Activated CD4-positive, alpha-beta T cell treated with anti-CD3 and anti-CD28 coated beads, Interleukin-2, amount 10 ng/mL, durations not matched to agents 7 days and 5 days (primary cell): ENCODE data around the gene ZNF516. TPM values are rescaled to one million over a fixed set of nuclear protein-coding genes. Genes with fewer than 3 reads are reported as not detected.
A peak's percentile ranks its signal among the peaks of the same experiment; 100 is the strongest.
"Not testable (repeated sequence)": the region's sequence is repeated elsewhere in the genome, so short reads cannot be mapped to it uniquely, and the experiment has no call there.

ENCODE experiments used
- CTCF ChIA-PET: fragments of 350-600 bp; sonication (Branson Sonifier 250); formaldehyde crosslinking; loops from one replicate; lab custom pipeline; 2021; ENCODE audit warnings: antibody characterized with exemption; lab: Charles Lee
- POLR2A ChIA-PET: fragments of 350-600 bp; sonication (Branson Sonifier 250); formaldehyde crosslinking; loops from one replicate; lab custom pipeline; 2021; ENCODE audit warnings: antibody characterized with exemption; lab: Charles Lee
- DNase-seq: peaks from one replicate; pipeline ENCODE4 v3.0.0-alpha.2; 2020
- H3K27ac Mint-ChIP-seq: one replicate; pipeline ENCODE4 v1.8.0; 2021; ENCODE audit warnings: mild to moderate bottlenecking, moderate library complexity, mixed read lengths
- H3K27me3 Mint-ChIP-seq: one replicate; pipeline ENCODE4 v1.8.0; 2021; ENCODE audit warnings: mixed read lengths
- H3K36me3 Mint-ChIP-seq: one replicate; pipeline ENCODE4 v1.8.0; 2021; ENCODE audit warnings: low read depth, mixed read lengths
- H3K4me1 Mint-ChIP-seq: one replicate; pipeline ENCODE4 v1.8.0; 2021; ENCODE audit warnings: mixed read lengths
- H3K4me3 Mint-ChIP-seq: one replicate; pipeline ENCODE4 v1.8.0; 2021; ENCODE audit warnings: mild to moderate bottlenecking, moderate library complexity, mixed read lengths
- H3K9me3 Mint-ChIP-seq: one replicate; pipeline ENCODE4 v1.8.0; 2021; ENCODE audit warnings: mixed read lengths
- total RNA-seq, 2 experiments: library from RNA; stranded (reverse); gene quantifications; one replicate each; pipeline ENCODE4 v1.2.3, GENCODE V29; 2021

The ZNF516 gene
- total RNA-seq, result 1 to 10 TPM; 3.9 to 4.1 TPM

GRCh38 chr18:76495006-76495370 is at the start of gene ZNF516:
Gene ZNF516 (minus strand): TSS chr18:76495242. CDS start chr18:76443054, 52,188 bp downstream.
- ChIA-PET CTCF (no interaction called here), POLR2A (no interaction called here)
- peaks cover 36% of the 10 kb centered on the region for H3K4me1 Mint-ChIP-seq
- peak within 1 kb of the TSS; percentile 89 for H3K4me3 Mint-ChIP-seq
- DNase-seq, result peak; percentile 18
- H3K9me3 Mint-ChIP-seq, result no peaks in the 10 kb centered on the region
- peak within 1 kb of the TSS; percentile 69 for H3K27ac Mint-ChIP-seq
- H3K36me3 Mint-ChIP-seq, result no peaks in the 10 kb centered on the region
- peaks cover 59% of the 10 kb centered on the region for H3K27me3 Mint-ChIP-seq

- no peaks in the 10 kb centered on the region for H3K9me3 Mint-ChIP-seq
- no peak for DNase-seq
- H3K4me1 Mint-ChIP-seq, result no peaks in the 10 kb centered on the region
- no peak overlapping the region for H3K4me3 Mint-ChIP-seq
- no peaks in the 10 kb centered on the region for H3K36me3 Mint-ChIP-seq
- H3K27ac Mint-ChIP-seq, result no peak overlapping the region
- ChIA-PET POLR2A (no interaction called here), CTCF (no interaction called here)
- H3K27me3 Mint-ChIP-seq, result no peaks in the 10 kb centered on the region
Measured at GRCh38 chr18:76538846-76539245, 43.8 kb upstream of the ZNF516 start.

- no peaks in the 10 kb centered on the region for H3K36me3 Mint-ChIP-seq
- POLR2A ChIA-PET, result no interaction called here
Measured at GRCh38 chr18:76537621-76538020, 42.6 kb upstream of the ZNF516 start.

GRCh38 chr18:76536593-76536992 is 41.6 kb upstream of the ZNF516 start:
- H3K27ac Mint-ChIP-seq, H3K4me3 Mint-ChIP-seq, H3K9me3 Mint-ChIP-seq, CTCF ChIA-PET, POLR2A ChIA-PET, H3K36me3 Mint-ChIP-seq, DNase-seq, H3K4me1 Mint-ChIP-seq, H3K27me3 Mint-ChIP-seq: not testable (repeated sequence)

More at GRCh38 chr18:76537621-76538020, 42.6 kb upstream of the ZNF516 start:
- Mint-ChIP-seq H3K4me1 (no peaks in the 10 kb centered on the region), H3K4me3 (no peak overlapping the region), H3K27me3 (no peaks in the 10 kb centered on the region), H3K27ac (no peak overlapping the region), H3K9me3 (no peaks in the 10 kb centered on the region)
- no peak for DNase-seq
- CTCF ChIA-PET, result no interaction called here

- Mint-ChIP-seq H3K4me1 (peaks cover 5% of the 10 kb centered on the region), H3K27ac (no peak overlapping the region), H3K36me3 (no peaks in the 10 kb centered on the region)
Measured at GRCh38 chr18:76532875-76533274, 37.8 kb upstream of the ZNF516 start.

GRCh38 chr18:76530846-76531245 is 35.8 kb upstream of the ZNF516 start:
- Mint-ChIP-seq H3K9me3 (no peaks in the 10 kb centered on the region), H3K27me3 (peaks cover 11% of the 10 kb centered on the region), H3K36me3 (no peaks in the 10 kb centered on the region), H3K27ac (no peak overlapping the region), H3K4me3 (no peak overlapping the region), H3K4me1 (peaks cover 5% of the 10 kb centered on the region)
- ChIA-PET CTCF (no interaction called here), POLR2A (no interaction called here)
- no peak for DNase-seq

More at GRCh38 chr18:76532875-76533274, 37.8 kb upstream of the ZNF516 start:
- CTCF ChIA-PET, result no interaction called here
- DNase-seq, result no peak
- H3K4me3 Mint-ChIP-seq, result no peak overlapping the region
- POLR2A ChIA-PET, result no interaction called here
- no peaks in the 10 kb centered on the region for H3K9me3 Mint-ChIP-seq
- no peaks in the 10 kb centered on the region for H3K27me3 Mint-ChIP-seq

- no peak for DNase-seq
- Mint-ChIP-seq H3K27me3 (peaks cover 14% of the 10 kb centered on the region), H3K27ac (no peak overlapping the region), H3K36me3 (no peaks in the 10 kb centered on the region), H3K4me3 (no peak overlapping the region), H3K4me1 (peaks cover 5% of the 10 kb centered on the region), H3K9me3 (no peaks in the 10 kb centered on the region)
- CTCF ChIA-PET, result no interaction called here
- POLR2A ChIA-PET, result no interaction called here
Measured at GRCh38 chr18:76530391-76530790, 35.3 kb upstream of the ZNF516 start.

- no peaks in the 10 kb centered on the region for H3K9me3 Mint-ChIP-seq
- no peak for DNase-seq
- H3K4me3 Mint-ChIP-seq, result no peak overlapping the region
- H3K27me3 Mint-ChIP-seq, result peaks cover 19% of the 10 kb centered on the region
- peaks cover 5% of the 10 kb centered on the region for H3K4me1 Mint-ChIP-seq
- ChIA-PET POLR2A (no interaction called here), CTCF (no interaction called here)
- H3K27ac Mint-ChIP-seq, result no peak overlapping the region
- no peaks in the 10 kb centered on the region for H3K36me3 Mint-ChIP-seq
Measured at GRCh38 chr18:76529433-76529811, 34.4 kb upstream of the ZNF516 start.

GRCh38 chr18:76528477-76529432 is 33.7 kb upstream of the ZNF516 start:
- Mint-ChIP-seq H3K27ac (no peak overlapping the region), H3K27me3 (peaks cover 25% of the 10 kb centered on the region), H3K36me3 (no peaks in the 10 kb centered on the region), H3K9me3 (no peaks in the 10 kb centered on the region), H3K4me1 (peaks cover 5% of the 10 kb centered on the region), H3K4me3 (no peak overlapping the region)
- ChIA-PET CTCF (no interaction called here), POLR2A (no interaction called here)
- no peak for DNase-seq

GRCh38 chr18:76525911-76526310 is 30.9 kb upstream of the ZNF516 start:
- H3K9me3 Mint-ChIP-seq, result no peaks in the 10 kb centered on the region
- CTCF ChIA-PET, result interaction anchor here (0.6 kb wide), 1 partner anchor 29 kb away, joined by 4 read pairs; no protein-coding TSS in a partner anchor
- DNase-seq, result no peak

GRCh38 chr18:76524900-76525698 is 30.1 kb upstream of the ZNF516 start:
- H3K4me3 Mint-ChIP-seq, result no peak overlapping the region
- ChIA-PET CTCF (no interaction called here), POLR2A (no interaction called here)
- H3K27me3 Mint-ChIP-seq, result peaks cover 42% of the 10 kb centered on the region
- no peaks in the 10 kb centered on the region for H3K36me3 Mint-ChIP-seq
- H3K9me3 Mint-ChIP-seq, result no peaks in the 10 kb centered on the region
- H3K4me1 Mint-ChIP-seq, result peaks cover 5% of the 10 kb centered on the region
- DNase-seq, result no peak
- H3K27ac Mint-ChIP-seq, result no peak overlapping the region

More at GRCh38 chr18:76525911-76526310, 30.9 kb upstream of the ZNF516 start:
- POLR2A ChIA-PET, result no interaction called here
- Mint-ChIP-seq H3K4me3 (no peak overlapping the region), H3K27ac (no peak overlapping the region), H3K27me3 (peaks cover 37% of the 10 kb centered on the region), H3K36me3 (no peaks in the 10 kb centered on the region), H3K4me1 (peaks cover 5% of the 10 kb centered on the region)

- ChIA-PET POLR2A (no interaction called here), CTCF (no interaction called here)
- DNase-seq, result no peak
- H3K27ac Mint-ChIP-seq, result no peak overlapping the region
- H3K9me3 Mint-ChIP-seq, result no peaks in the 10 kb centered on the region
- H3K4me1 Mint-ChIP-seq, result peaks cover 5% of the 10 kb centered on the region
- no peak overlapping the region for H3K4me3 Mint-ChIP-seq
- H3K36me3 Mint-ChIP-seq, result no peaks in the 10 kb centered on the region
- peaks cover 44% of the 10 kb centered on the region for H3K27me3 Mint-ChIP-seq
Measured at GRCh38 chr18:76524477-76524876, 29.4 kb upstream of the ZNF516 start.

- no peaks in the 10 kb centered on the region for H3K36me3 Mint-ChIP-seq
- peak overlapping the region; percentile 66 for H3K27ac Mint-ChIP-seq
- H3K4me3 Mint-ChIP-seq, result no peak overlapping the region
- ChIA-PET POLR2A (no interaction called here), CTCF (interaction anchor here (0.6 kb wide), 1 partner anchor 13 kb away, joined by 4 read pairs; no protein-coding TSS in a partner anchor)
- H3K9me3 Mint-ChIP-seq, result no peaks in the 10 kb centered on the region
- no peak for DNase-seq
- peaks cover 5% of the 10 kb centered on the region for H3K4me1 Mint-ChIP-seq
- peaks cover 60% of the 10 kb centered on the region for H3K27me3 Mint-ChIP-seq
Measured at GRCh38 chr18:76522551-76522950, 27.5 kb upstream of the ZNF516 start.
